Lower leg skin (tissue), 3 donors: Measurements from ENCODE around the gene BPI.

Source experiments
- CTCF ChIP-seq, 3 donors: fragments of 450-650 bp; IDR thresholded peaks; one replicate each; pipeline ENCODE4 v1.5.1; 2016; ENCODE audit warnings: antibody characterized with exemption in 3 of 3, mild to moderate bottlenecking in 3 of 3, moderate library complexity in 2 of 3
- POLR2A ChIP-seq, 2 donors: fragments of 450-650 bp; IDR thresholded peaks; one replicate each; pipeline ENCODE4 v1.6.1; 2016 to 2017; ENCODE audit warnings: antibody characterized with exemption in 2 of 2, mild to moderate bottlenecking in 1 of 2, moderate library complexity in 1 of 2

DNA sequence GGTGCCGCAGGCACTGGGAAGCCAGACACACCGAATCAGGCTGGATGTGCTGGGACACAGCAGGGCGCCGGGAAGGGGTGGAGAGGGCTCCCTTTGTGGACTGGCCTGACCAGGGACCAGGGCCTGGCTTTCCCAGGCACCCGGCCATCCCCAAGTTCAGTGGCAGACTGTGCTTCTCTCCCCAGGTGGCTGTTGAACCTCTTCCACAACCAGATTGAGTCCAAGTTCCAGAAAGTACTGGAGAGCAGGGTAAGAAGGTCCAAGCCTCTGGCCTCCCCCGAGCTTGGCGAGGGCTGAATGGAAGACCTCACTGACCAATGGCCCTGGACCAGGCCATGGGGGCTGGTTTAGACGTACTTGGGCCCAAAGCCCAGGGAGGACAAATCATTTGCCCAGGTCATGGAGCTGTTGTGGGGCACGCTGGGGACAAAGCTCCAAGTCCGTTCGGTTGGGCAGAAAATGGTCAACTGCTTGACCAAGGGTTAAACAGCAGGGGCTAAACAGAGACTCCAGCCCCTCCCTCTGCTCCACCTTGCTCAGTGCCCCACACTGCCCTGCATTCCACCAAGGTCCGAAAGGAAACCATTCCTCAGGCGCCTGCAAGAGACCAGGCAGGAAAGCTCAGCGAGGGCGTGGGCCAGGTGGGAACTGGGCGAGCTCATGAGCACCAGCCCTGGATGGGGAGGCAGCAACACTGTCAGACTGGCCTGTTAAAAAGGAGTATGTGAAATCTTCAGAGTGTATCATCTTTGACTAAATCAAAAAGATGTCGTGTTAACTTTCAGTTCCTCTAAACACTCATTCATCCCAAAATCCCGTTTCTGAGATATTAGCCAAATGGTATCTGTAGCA, 51.4 kb downstream of the BPI start:
- TF ChIP-seq CTCF (IDR thresholded peaks at IDR 0.05): no peak
- no peak for TF ChIP-seq POLR2A (IDR thresholded peaks at IDR 0.05)
